NT2/D1 (cell line): ENCODE measurements around the gene TLCD3B.

Source experiments
- YY1 ChIP-seq: IDR thresholded peaks from 2 replicates; pipeline ENCODE4 v1.6.1; 2011; ENCODE audit not compliant: insufficient read length, insufficient read depth
- ZNF274 ChIP-seq: IDR thresholded peaks from 2 replicates; pipeline ENCODE4 v1.6.1; 2011; ENCODE audit warnings: mild to moderate bottlenecking, low read depth, low read length

DNA sequence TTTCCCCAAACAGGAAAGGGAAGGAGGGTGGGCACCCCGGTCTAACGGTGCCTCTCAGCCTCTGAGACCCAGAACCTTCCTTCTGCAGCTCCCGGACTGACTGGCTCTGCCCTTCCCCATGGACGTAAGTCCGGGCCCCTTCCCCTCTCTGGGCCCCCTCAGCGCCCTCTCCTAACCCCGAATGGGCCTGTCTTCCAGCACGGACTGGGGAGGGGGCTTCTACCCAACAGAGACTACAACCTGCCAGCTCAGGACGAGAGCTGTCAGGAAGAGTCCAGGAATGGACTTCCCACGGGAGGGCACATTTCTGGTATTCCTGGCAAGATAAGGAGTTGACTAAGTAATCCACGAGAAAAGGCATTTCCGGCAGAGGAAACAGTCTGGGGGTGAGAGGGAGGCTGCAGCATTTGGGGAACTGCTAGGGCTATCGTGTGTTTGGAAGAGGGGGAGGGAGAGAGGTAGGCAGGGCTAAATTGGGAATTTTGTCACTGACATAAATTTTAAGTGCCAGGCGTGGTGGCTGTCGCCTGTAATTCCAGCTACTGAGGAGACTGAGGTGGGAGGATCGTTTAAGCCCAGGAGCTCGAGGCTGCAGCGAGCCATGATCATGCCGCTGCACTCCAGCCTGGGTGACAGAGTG lies 22.4 kb upstream of the TLCD3B start:
- no peak for TF ChIP-seq ZNF274
- TF ChIP-seq YY1: no peak
